ENCODE measurements around the gene DNAAF8. TPM values are rescaled to one million over a fixed set of nuclear protein-coding genes. Genes with fewer than 3 reads are reported as not detected.
A peak's percentile ranks its signal among the peaks of the same experiment; 100 is the strongest.

Gene DNAAF8
- total RNA-seq, 3 donors from 2014 or later, result 0.22 to 1.8 (median 0.98) TPM

DNA sequence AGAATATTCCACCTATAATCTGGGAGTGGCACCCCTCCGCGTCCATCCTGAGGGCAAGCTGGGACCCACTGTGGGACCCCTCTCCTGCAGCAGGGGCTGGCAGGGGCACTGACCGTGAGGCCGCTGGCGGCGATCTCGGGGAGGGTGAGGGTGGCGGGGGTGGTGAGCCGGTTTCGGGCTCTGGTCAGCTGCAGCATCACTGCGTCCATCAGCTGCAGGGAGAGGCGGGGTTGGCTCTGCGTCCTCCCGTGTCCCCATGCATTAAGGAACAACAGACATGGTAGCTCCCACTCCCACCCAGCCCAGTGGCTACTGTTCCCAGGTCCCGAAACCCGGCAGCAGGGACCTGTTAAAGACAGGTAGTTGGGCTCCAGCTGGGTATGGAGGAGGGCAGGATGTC is 64.1 kb downstream of the DNAAF8 start:
- DNase-seq (peak in 1 of 3 donors; percentile 55), ATAC-seq (no peak)
- TF ChIP-seq, protein P1, sequence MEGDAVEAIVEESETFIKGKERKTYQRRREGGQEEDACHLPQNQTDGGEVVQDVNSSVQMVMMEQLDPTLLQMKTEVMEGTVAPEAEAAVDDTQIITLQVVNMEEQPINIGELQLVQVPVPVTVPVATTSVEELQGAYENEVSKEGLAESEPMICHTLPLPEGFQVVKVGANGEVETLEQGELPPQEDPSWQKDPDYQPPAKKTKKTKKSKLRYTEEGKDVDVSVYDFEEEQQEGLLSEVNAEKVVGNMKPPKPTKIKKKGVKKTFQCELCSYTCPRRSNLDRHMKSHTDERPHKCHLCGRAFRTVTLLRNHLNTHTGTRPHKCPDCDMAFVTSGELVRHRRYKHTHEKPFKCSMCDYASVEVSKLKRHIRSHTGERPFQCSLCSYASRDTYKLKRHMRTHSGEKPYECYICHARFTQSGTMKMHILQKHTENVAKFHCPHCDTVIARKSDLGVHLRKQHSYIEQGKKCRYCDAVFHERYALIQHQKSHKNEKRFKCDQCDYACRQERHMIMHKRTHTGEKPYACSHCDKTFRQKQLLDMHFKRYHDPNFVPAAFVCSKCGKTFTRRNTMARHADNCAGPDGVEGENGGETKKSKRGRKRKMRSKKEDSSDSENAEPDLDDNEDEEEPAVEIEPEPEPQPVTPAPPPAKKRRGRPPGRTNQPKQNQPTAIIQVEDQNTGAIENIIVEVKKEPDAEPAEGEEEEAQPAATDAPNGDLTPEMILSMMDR (IDR thresholded peaks at IDR 0.05), result no peak
- intact Hi-C loops (cut with DNase I, micrococcal nuclease), result no loop called here
- Histone ChIP-seq H3K9me3 (no peaks in the 10 kb centered on the region), H3K4me3 (no peak overlapping the region), H3K4me1 (ENCODE audit: low read depth) (peaks cover 30% of the 10 kb centered on the region), H3K36me3 (ENCODE audit: low read depth) (no peaks in the 10 kb centered on the region)

Other genes with a start within 250 kb of the DNAAF8 start
- gene CDIP1, start 195.8 kb upstream of the DNAAF8 start, total RNA-seq, result 10 to 100 TPM; 16.9 to 23.5 (median 19.6) TPM
- gene C16orf96, start 178.2 kb upstream of the DNAAF8 start, total RNA-seq, result not detected
- 10 to 100 TPM; 21.3 to 38.8 (median 22.5) TPM for gene UBALD1, start 119.6 kb upstream of the DNAAF8 start, total RNA-seq
- 10 to 100 TPM; 72.3 to 80.2 (median 77.0) TPM for gene MGRN1, start 109.7 kb upstream of the DNAAF8 start, total RNA-seq
- 10 to 100 TPM; 28.3 to 47.8 (median 40.4) TPM for gene NUDT16L1, start 41.0 kb upstream of the DNAAF8 start, total RNA-seq
- 10 to 100 TPM; 18.2 to 32.3 (median 21.3) TPM for gene ANKS3, start 266 bp upstream of the DNAAF8 start, total RNA-seq
- 10 to 100 TPM; 11.0 to 22.9 (median 18.8) TPM for gene ZNF500, start 32.6 kb downstream of the DNAAF8 start, total RNA-seq
- 1 to 10 TPM in 1 of 3 donors, not detected in 2; 1.1 TPM for gene SEPTIN12, start 53.8 kb downstream of the DNAAF8 start, total RNA-seq
- 100 to 1,000 TPM; 208 to 573 (median 395) TPM for gene SMIM22, start 60.8 kb downstream of the DNAAF8 start, total RNA-seq
- 10 to 100 TPM; 18.5 to 40.6 (median 31.7) TPM for gene ROGDI, start 68.1 kb downstream of the DNAAF8 start, total RNA-seq
- gene GLYR1, start 112.8 kb downstream of the DNAAF8 start, total RNA-seq, result 100 to 1,000 TPM; 110 to 123 (median 111) TPM
- 10 to 100 TPM; 41.3 to 42.7 (median 41.6) TPM for gene UBN1, start 112.9 kb downstream of the DNAAF8 start, total RNA-seq
- 10 to 100 TPM; 10.8 to 22.1 (median 13.9) TPM for gene PPL, start 202.6 kb downstream of the DNAAF8 start, total RNA-seq
- 1 to 10 TPM; 1.3 to 1.6 (median 1.4) TPM for gene SEC14L5, start 223.8 kb downstream of the DNAAF8 start, total RNA-seq